K562 (cell line): ENCODE data around the gene COL6A2. TPM values are rescaled to one million over a fixed set of nuclear protein-coding genes. Genes with fewer than 3 reads are reported as not detected.
A peak's percentile ranks its signal among the peaks of the same experiment; 100 is the strongest.

Experiments
- ATAC-seq: fragments of 200-7000 bp; cut with Tn5 transposase; 3 replicates; pipeline ENCODE4 v1.9.1; 2020; ENCODE audit warnings: moderate library complexity
- BruUV-seq: library from RNA; stranded (reverse); fragments of 400-500 nt; replicated peaks from 2 replicates; lab custom pipeline; 2021; lab: Mats Ljungman, UMichigan
- CTCF ChIA-PET: fragments of 300-600 bp; formaldehyde crosslinking; extraction: SDS; loops from one replicate; lab custom pipeline; 2021; ENCODE audit warnings: low intra/inter-chr PET ratio; lab: Yijun Ruan, JAX
- POLR2A ChIA-PET: fragments of 300-600, 350-650 bp; sonication (Branson Sonifier 250); formaldehyde crosslinking; extraction: SDS; loops from one replicate; lab custom pipeline; 2021; ENCODE audit warnings: antibody characterized with exemption, inconsistent platforms; lab: Yijun Ruan, JAX
- DNase-seq, 4 experiments: peaks; one replicate each; pipeline versions ENCODE4 v3.0.0 to v3.0.0-alpha.2; 2011 to 2018; ENCODE audit warnings: low spot score in 3 of 4, mixed read lengths in 3 of 4; ENCODE audit errors: extremely low read depth in 1 of 4
- FAIRE-seq: peaks from 2 replicates; lab custom pipeline; 2011; peaks lifted over from hg19 to GRCh38; lab: Jason Lieb, UNC
- H2AFZ ChIP-seq: 2 replicates; pipeline ENCODE4 v1.6.0; 2011; ENCODE audit warnings: low read depth, low read length, control low read depth, inconsistent platforms
- H3K27ac ChIP-seq: fragments of 200-600 bp; 3 replicates; pipeline ENCODE4 v1.8.0; 2011; ENCODE audit warnings: low read depth, mild to moderate bottlenecking, control low read depth, inconsistent platforms, low read length, moderate library complexity, mixed read lengths; ENCODE audit errors: extremely low read depth
- H3K27me3 ChIP-seq, 2 experiments: fragments of 300-600 bp in 1 of 2; 2 replicates in 1 of 2; 3 replicates in 1 of 2; pipeline versions ENCODE4 v1.6.0 to v1.8.0; 2011; ENCODE audit warnings: inconsistent platforms in 2 of 2, low read length in 2 of 2, mild to moderate bottlenecking in 1 of 2, mixed read lengths in 1 of 2, moderate library complexity in 1 of 2; ENCODE audit not compliant: control insufficient read depth in 2 of 2, insufficient read depth in 2 of 2
- H3K36me3 ChIP-seq: fragments of 300-600 bp; 3 replicates; pipeline ENCODE4 v1.8.0; 2011; ENCODE audit warnings: mild to moderate bottlenecking, low read length, inconsistent platforms; ENCODE audit not compliant: control insufficient read depth, insufficient read depth
- H3K4me1 ChIP-seq, 2 experiments: fragments of 200-600 bp in 1 of 2; replicated peaks in 1 of 2; 2 replicates in 1 of 2; 3 replicates in 1 of 2; pipeline versions ENCODE4 v1.5.1 to v1.8.0; 2011; ENCODE audit warnings: inconsistent platforms in 2 of 2, low read length in 2 of 2, mild to moderate bottlenecking in 1 of 2, mixed read lengths in 1 of 2, moderate library complexity in 1 of 2; ENCODE audit not compliant: control insufficient read depth in 2 of 2, insufficient read depth in 2 of 2
- H3K4me2 ChIP-seq: 2 replicates; pipeline ENCODE4 v1.6.1; 2011; ENCODE audit warnings: low read length, control low read depth, inconsistent platforms, mixed read lengths; ENCODE audit not compliant: insufficient read depth
- H3K4me3 ChIP-seq: fragments of 200-600 bp; sonication (generic), shearing (Covaris generic); 2 replicates; pipeline ENCODE4 v1.5.1; 2016; ENCODE audit warnings: control low read depth, inconsistent platforms
- H3K79me2 ChIP-seq: fragments of 200-600 bp; 3 replicates; pipeline ENCODE4 v1.8.0; 2011; ENCODE audit warnings: low read length, inconsistent platforms; ENCODE audit not compliant: control insufficient read depth, insufficient read depth
- H3K9ac ChIP-seq, 2 experiments: 2 replicates each; pipeline versions ENCODE4 v1.6.0 to v1.6.1; 2011; ENCODE audit warnings: low read depth in 2 of 2, low read length in 2 of 2, control low read depth in 1 of 2, inconsistent platforms in 1 of 2, mild to moderate bottlenecking in 1 of 2, mixed read lengths in 1 of 2; ENCODE audit not compliant: insufficient read depth in 1 of 2
- H3K9me1 ChIP-seq: one replicate; pipeline ENCODE4 v1.6.0; 2011; ENCODE audit warnings: inconsistent platforms, mild to moderate bottlenecking, low read length, moderate library complexity; ENCODE audit not compliant: control insufficient read depth, insufficient read depth
- H3K9me3 ChIP-seq: replicated peaks from 2 replicates; pipeline ENCODE4 v1.5.1; 2011; ENCODE audit warnings: low read depth, low read length, inconsistent platforms; ENCODE audit not compliant: control insufficient read depth, insufficient read depth
- H4K20me1 ChIP-seq: replicated peaks from 2 replicates; pipeline ENCODE4 v1.6.1; 2011; ENCODE audit warnings: low read length, inconsistent platforms, mixed read lengths; ENCODE audit not compliant: control insufficient read depth, insufficient read depth
- CBFA2T3 ChIP-seq: fragments of 450-650 bp; IDR thresholded peaks from 2 replicates; pipeline ENCODE4 v1.6.1; 2017
- CXXC5 ChIP-seq: fragments of 250-450 bp; sonication (Bioruptor Pico); IDR thresholded peaks from 2 replicates; pipeline ENCODE4 v1.8.0; 2022; ENCODE audit warnings: inconsistent platforms, mild to moderate bottlenecking, moderate library complexity
- HEY1 ChIP-seq: fragments of 250-450 bp; sonication (Bioruptor Pico); IDR thresholded peaks from 2 replicates; pipeline ENCODE4 v1.5.0; 2020; ENCODE audit warnings: mild to moderate bottlenecking, moderate library complexity, borderline replicate concordance
- MBD2 ChIP-seq: sonication (generic); IDR thresholded peaks from 2 replicates; pipeline ENCODE4 v1.6.1; 2016; ENCODE audit warnings: low read depth, borderline replicate concordance
- MNT ChIP-seq, 2 experiments: fragments of 450-650 bp; conservative IDR thresholded peaks; 2 replicates each; pipeline ENCODE4 v1.6.1; 2017; ENCODE audit warnings: mild to moderate bottlenecking in 2 of 2, moderate library complexity in 2 of 2
- NR3C1 ChIP-seq: sonication (generic); formaldehyde crosslinking; IDR thresholded peaks from 2 replicates; pipeline ENCODE4 v1.8.1; 2022; ENCODE audit warnings: missing genetic modification reagents
- PHF21A ChIP-seq: fragments of 450-650 bp; IDR thresholded peaks from 2 replicates; pipeline ENCODE4 v1.6.1; 2017; ENCODE audit warnings: low read depth, borderline replicate concordance
- PPARD ChIP-seq: fragments of 250-450 bp; sonication (Bioruptor Pico); IDR thresholded peaks from 2 replicates; pipeline ENCODE4 v1.8.0; 2022; ENCODE audit warnings: inconsistent platforms, mild to moderate bottlenecking, moderate library complexity
- RFX1 ChIP-seq: fragments of 450-650 bp; IDR thresholded peaks from 2 replicates; pipeline ENCODE4 v1.6.1; 2016; ENCODE audit warnings: mild to moderate bottlenecking, moderate library complexity
- TCF3 ChIP-seq: sonication (generic); formaldehyde crosslinking; IDR thresholded peaks from 2 replicates; pipeline ENCODE4 v1.4.0; 2020; ENCODE audit warnings: mild to moderate bottlenecking, missing genetic modification reagents
- XRCC3 ChIP-seq: fragments of 450-650 bp; IDR thresholded peaks from 2 replicates; pipeline ENCODE4 v1.6.1; 2017; ENCODE audit warnings: mild to moderate bottlenecking, moderate library complexity
- ZC3H8 ChIP-seq: fragments of 450-650 bp; IDR thresholded peaks from 2 replicates; pipeline ENCODE4 v1.6.1; 2017
- ZEB2 ChIP-seq: fragments of 450-650 bp; IDR thresholded peaks from 2 replicates; pipeline ENCODE4 v1.6.1; 2016
- ZNF212 ChIP-seq: fragments of 450-650 bp; formaldehyde crosslinking; IDR thresholded peaks from 2 replicates; pipeline ENCODE4 v1.4.0; 2020; ENCODE audit warnings: mild to moderate bottlenecking
- ZNF263 ChIP-seq: sonication (generic); formaldehyde crosslinking; IDR thresholded peaks from 2 replicates; pipeline ENCODE4 v1.8.0; 2022; ENCODE audit warnings: mild to moderate bottlenecking, missing genetic modification reagents, borderline replicate concordance
- ZNF57 ChIP-seq: fragments of 450-650 bp; formaldehyde crosslinking; IDR thresholded peaks from 2 replicates; pipeline ENCODE4 v1.4.0; 2020; ENCODE audit warnings: mild to moderate bottlenecking, moderate library complexity
- WGBS: fragments of 100-300 bp; shearing (Covaris generic); methylation state at CpG from one replicate; pipeline ENCODE4 v1.1.6; 2016; ENCODE audit warnings: low coverage, mixed read lengths; ENCODE audit not compliant: insufficient coverage; ENCODE audit errors: missing lambda C conversion rate; 5-methylcytosine and 5-hydroxymethylcytosine counted together
- in situ Hi-C: fragments of 300-500 bp; cut with MboI; formaldehyde crosslinking; loops from 4 replicates; pipeline ENCODE4 v1.15.0; 2018; ENCODE audit warnings: inconsistent platforms, mixed read lengths
- intact Hi-C: fragments of 100-400 bp; cut with micrococcal nuclease; formaldehyde crosslinking; loops from 2 replicates; pipeline ENCODE4 v1.14.2; 2022
- polyA plus RNA-seq, 8 experiments: library from polyadenylated mRNA; depleted of rRNA in 4 of 8; stranded (reverse) in 5 of 8; unstranded in 3 of 8; fragments of >200 nt; fragmentation: Nextera tagmentation in 2 of 8; fragmentation: Illumina TruSeq in 1 of 8; extraction: Ambion mirVana in 2 of 8; extraction: Trizol in 1 of 8; gene quantifications; 2 replicates each; pipeline versions ENCODE4 v1.2.1 to v1.2.3, GENCODE V29; 2011 to 2014; ENCODE audit warnings: inconsistent platforms in 1 of 8, missing spikeins in 1 of 8
- total RNA-seq, 7 experiments: library from RNA; depleted of rRNA in 6 of 7; stranded (reverse); fragments of >200 nt in 6 of 7; fragmentation: Illumina TruSeq in 2 of 7; extraction: Trizol in 2 of 7; gene quantifications; 2 replicates each; pipeline versions ENCODE4 v1.2.1 to v1.2.3, GENCODE V29; 2011 to 2021; ENCODE audit warnings: low replicate concordance in 1 of 7
- TF ChIP-seq, protein P1 (sequence below): IDR thresholded peaks from 2 replicates; pipeline ENCODE4 v1.6.1; 2011; ENCODE audit warnings: borderline replicate concordance, low read depth, mild to moderate bottlenecking, moderate library complexity, low read length; ENCODE audit not compliant: insufficient read depth, poor library complexity, severe bottlenecking
- TF ChIP-seq, protein P2 (sequence below): fragments of 250-450 bp; sonication (Bioruptor Pico); IDR thresholded peaks from 2 replicates; pipeline ENCODE4 v1.8.0; 2022; ENCODE audit warnings: moderate library complexity, mild to moderate bottlenecking, inconsistent platforms

Gene COL6A2
- total and polyA plus RNA-seq, 9 of the 15 experiments (the other 6 are each of a cell fraction or from before 2014, with no cell fraction given) = 0.07 to 1.1 (median 0.24) TPM; not detected in 3

DNA sequence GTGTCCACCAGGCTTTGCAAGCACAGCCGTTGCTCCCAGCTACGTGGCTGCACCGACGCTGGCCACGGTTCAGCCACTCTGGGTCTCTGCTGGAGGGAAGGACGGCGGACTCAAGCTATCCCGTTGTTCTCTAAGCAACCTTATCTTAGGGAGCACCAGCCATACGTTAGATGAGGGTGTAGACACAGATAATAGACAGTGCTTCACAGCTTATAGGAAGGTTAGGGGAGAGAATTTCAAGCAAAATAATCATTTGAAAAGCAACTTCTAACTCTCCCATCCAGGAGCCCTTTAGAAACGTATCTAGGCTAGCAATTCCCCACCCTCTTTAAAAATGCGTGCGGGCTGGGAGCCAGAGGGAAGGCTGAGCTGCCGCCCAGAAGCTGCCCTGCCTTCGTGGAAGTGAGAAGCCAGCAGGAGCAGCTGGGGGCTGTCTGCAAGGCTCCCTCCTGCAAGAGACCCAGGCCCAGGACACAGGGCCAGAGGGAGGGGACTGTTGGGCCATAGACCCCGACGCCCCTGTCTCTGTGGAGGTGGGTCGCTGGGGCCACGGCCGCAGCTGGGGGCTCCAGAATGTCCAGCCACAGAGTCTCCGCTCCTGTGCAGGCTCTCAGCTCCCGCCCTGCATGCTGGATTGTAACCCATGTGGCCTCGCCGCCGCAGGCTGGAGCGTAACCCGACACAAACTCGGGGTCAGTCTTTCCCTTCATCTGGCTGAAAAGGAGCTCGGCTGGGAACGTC lies 31.2 kb upstream of the COL6A2 start:
- CTCF ChIA-PET = no interaction called here
- no peak overlapping the region for H3K4me3 ChIP-seq
- no peak for TF ChIP-seq XRCC3
- TF ChIP-seq CBFA2T3 = 0 out of 2 replicates have a peak, but pooled peaks have one; percentile 10
- TF ChIP-seq ZNF57 (CRISPR knock-in tag) = no peak
- TF ChIP-seq, protein P1, sequence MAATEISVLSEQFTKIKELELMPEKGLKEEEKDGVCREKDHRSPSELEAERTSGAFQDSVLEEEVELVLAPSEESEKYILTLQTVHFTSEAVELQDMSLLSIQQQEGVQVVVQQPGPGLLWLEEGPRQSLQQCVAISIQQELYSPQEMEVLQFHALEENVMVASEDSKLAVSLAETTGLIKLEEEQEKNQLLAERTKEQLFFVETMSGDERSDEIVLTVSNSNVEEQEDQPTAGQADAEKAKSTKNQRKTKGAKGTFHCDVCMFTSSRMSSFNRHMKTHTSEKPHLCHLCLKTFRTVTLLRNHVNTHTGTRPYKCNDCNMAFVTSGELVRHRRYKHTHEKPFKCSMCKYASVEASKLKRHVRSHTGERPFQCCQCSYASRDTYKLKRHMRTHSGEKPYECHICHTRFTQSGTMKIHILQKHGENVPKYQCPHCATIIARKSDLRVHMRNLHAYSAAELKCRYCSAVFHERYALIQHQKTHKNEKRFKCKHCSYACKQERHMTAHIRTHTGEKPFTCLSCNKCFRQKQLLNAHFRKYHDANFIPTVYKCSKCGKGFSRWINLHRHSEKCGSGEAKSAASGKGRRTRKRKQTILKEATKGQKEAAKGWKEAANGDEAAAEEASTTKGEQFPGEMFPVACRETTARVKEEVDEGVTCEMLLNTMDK = no peak
- TF ChIP-seq ZEB2 = no peak
- peak; percentile 30 for TF ChIP-seq TCF3 (CRISPR knock-in tag)
- TF ChIP-seq HEY1 (CRISPR knock-in tag) = no peak
- TF ChIP-seq ZC3H8 = no peak
- TF ChIP-seq CXXC5 (CRISPR knock-in tag) = no peak
- TF ChIP-seq ZNF212 = no peak
- TF ChIP-seq, protein P2, sequence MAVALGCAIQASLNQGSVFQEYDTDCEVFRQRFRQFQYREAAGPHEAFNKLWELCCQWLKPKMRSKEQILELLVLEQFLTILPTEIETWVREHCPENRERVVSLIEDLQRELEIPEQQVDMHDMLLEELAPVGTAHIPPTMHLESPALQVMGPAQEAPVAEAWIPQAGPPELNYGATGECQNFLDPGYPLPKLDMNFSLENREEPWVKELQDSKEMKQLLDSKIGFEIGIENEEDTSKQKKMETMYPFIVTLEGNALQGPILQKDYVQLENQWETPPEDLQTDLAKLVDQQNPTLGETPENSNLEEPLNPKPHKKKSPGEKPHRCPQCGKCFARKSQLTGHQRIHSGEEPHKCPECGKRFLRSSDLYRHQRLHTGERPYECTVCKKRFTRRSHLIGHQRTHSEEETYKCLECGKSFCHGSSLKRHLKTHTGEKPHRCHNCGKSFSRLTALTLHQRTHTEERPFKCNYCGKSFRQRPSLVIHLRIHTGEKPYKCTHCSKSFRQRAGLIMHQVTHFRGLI (CRISPR knock-in tag) = no peak
- TF ChIP-seq ZNF263 (CRISPR knock-in tag) = peak; percentile 82
- TF ChIP-seq PPARD (CRISPR knock-in tag) = no peak
- TF ChIP-seq RFX1 = peak; percentile 47; the same call in 1 of the 2 replicates
- TF ChIP-seq PHF21A = no peak
- TF ChIP-seq MBD2 = no peak
- TF ChIP-seq NR3C1 (CRISPR knock-in tag) = no peak
- TF ChIP-seq MNT (conservative IDR thresholded peaks at IDR 0.05) = no peak
- ATAC-seq (peak; percentile 61), DNase-seq (peak in 1 of 4 experiments; percentile 27), FAIRE-seq (peak; percentile 11)
- H2AFZ ChIP-seq = no peak overlapping the region
- in situ Hi-C loops = no loop called here
- H3K36me3 ChIP-seq = no peaks in the 10 kb centered on the region
- no peaks in the 10 kb centered on the region for H3K79me2 ChIP-seq
- H4K20me1 ChIP-seq = no peaks in the 10 kb centered on the region
- H3K4me1 ChIP-seq = peaks cover 0 to 25% of the 10 kb centered on the region in 2 experiments; a peak in 3 of 5 replicates
- no peaks in the 10 kb centered on the region for H3K9me1 ChIP-seq
- BruUV-seq = no TSS peak
- POLR2A ChIA-PET = interaction anchor here (0.6 to 0.9 kb wide), 2 partner anchors 35 to 77 kb away, joined by 3 read pairs; no protein-coding TSS in a partner anchor
- H3K4me2 ChIP-seq = no peak overlapping the region
- intact Hi-C loops = no loop called here
- peak overlapping the region in 1 of 2 experiments; percentile 39; a peak in 1 of 4 replicates for H3K9ac ChIP-seq
- WGBS = 2% methylated on average over 27 of the region's 29 CpGs
- no peak overlapping the region for H3K27ac ChIP-seq
- H3K9me3 ChIP-seq = peaks cover 2% of the 10 kb centered on the region; the same call in 1 of the 2 replicates
- peaks cover 32 to 56% of the 10 kb centered on the region in 2 experiments for H3K27me3 ChIP-seq
